GM18907 (cell line): ENCODE results near the gene CHD3.
"Not testable (repeated sequence)": the region's sequence is repeated elsewhere in the genome, so short reads cannot be mapped to it uniquely, and the experiment has no call there.

ENCODE experiments used
- ATAC-seq: cut with Tn5 transposase; IDR thresholded peaks from one replicate; pipeline ENCODE4 v1.9.1; 2021; ENCODE audit warnings: mild to moderate bottlenecking, moderate library complexity; ENCODE audit not compliant: unreplicated experiment

The CHD3 gene

GRCh38 chr17:7849751-7850504 lies 38.7 kb upstream of the CHD3 start:
- no peak for ATAC-seq

DNA sequence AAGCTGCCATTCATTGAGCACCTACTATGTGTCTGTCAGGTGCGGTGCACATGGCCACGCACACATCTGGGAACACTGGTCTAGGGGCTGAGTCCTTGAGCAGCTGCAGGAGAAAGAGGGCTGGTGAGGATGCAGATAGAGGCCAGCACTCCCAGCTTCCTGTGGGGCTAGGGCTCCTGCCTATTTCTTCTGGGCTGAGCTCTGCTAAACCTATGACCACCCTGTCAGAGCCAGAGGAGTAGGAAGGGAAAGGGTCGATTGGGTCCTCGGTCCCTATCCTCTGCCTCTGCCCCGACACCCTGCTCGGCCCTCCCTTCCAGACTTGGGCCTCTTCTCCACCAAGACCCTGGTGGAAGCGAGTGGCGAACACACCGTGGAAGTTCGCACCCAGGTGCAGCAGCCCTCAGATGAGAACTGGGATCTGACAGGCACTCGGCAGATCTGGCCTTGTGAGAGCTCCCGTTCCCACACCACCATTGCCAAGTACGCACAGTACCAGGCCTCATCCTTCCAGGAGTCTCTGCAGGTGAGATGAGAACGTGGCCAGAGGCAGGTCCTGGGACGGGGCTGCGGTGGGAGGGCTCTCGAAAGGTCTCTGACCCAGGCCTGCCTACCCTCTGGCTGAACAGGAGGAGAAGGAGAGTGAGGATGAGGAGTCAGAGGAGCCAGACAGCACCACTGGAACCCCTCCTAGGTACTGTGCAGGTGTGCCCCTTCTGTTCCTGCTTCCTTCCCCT lies 37.7 kb upstream of the CHD3 start:
- peak; percentile 10 for ATAC-seq

DNA sequence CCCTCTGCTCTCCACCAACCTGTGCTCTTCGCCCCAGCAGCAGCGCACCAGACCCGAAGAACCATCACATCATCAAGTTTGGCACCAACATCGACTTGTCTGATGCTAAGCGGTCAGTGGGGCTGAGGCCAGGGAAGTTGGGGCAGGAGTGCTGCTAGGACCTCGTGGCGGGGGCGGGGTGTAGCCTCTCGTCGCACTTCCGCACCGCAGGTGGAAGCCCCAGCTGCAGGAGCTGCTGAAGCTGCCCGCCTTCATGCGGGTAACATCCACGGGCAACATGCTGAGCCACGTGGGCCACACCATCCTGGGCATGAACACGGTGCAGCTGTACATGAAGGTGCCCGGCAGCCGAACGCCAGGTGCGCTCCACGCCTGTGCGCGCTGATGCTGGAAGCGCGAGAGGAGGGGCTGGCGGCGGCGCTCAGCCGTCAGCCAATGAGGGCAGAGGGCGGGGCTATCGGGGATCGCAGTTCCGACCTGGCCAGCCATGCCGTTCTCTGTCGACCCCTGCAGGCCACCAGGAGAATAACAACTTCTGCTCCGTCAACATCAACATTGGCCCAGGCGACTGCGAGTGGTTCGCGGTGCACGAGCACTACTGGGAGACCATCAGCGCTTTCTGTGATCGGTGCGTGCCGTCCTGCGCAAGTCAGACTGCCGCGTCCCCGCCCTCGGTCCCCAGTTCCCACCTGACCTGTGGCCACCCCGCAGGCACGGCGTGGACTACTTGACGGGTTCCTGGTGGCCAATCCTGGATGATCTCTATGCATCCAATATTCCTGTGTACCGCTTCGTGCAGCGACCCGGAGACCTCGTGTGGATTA lies 36.9 kb upstream of the CHD3 start:
- peak; percentile 60 for ATAC-seq

GRCh38 chr17:7852262-7852670 lies 36.3 kb upstream of the CHD3 start:
- ATAC-seq = no peak

GRCh38 chr17:7852919-7853690 lies 35.5 kb upstream of the CHD3 start:
- no peak for ATAC-seq

DNA sequence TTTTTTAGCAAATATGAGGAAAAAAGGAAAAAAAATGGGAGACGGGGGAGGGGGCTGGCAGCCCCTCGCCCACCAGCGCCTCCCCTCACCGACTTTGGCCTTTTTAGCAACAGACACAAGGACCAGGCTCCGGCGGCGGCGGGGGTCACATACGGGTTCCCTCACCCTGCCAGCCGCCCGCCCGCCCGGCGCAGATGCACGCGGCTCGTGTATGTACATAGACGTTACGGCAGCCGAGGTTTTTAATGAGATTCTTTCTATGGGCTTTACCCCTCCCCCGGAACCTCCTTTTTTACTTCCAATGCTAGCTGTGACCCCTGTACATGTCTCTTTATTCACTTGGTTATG lies 34.9 kb upstream of the CHD3 start:
- ATAC-seq = no peak

GRCh38 chr17:7854078-7854777 lies 34.4 kb upstream of the CHD3 start:
- no peak for ATAC-seq

DNA sequence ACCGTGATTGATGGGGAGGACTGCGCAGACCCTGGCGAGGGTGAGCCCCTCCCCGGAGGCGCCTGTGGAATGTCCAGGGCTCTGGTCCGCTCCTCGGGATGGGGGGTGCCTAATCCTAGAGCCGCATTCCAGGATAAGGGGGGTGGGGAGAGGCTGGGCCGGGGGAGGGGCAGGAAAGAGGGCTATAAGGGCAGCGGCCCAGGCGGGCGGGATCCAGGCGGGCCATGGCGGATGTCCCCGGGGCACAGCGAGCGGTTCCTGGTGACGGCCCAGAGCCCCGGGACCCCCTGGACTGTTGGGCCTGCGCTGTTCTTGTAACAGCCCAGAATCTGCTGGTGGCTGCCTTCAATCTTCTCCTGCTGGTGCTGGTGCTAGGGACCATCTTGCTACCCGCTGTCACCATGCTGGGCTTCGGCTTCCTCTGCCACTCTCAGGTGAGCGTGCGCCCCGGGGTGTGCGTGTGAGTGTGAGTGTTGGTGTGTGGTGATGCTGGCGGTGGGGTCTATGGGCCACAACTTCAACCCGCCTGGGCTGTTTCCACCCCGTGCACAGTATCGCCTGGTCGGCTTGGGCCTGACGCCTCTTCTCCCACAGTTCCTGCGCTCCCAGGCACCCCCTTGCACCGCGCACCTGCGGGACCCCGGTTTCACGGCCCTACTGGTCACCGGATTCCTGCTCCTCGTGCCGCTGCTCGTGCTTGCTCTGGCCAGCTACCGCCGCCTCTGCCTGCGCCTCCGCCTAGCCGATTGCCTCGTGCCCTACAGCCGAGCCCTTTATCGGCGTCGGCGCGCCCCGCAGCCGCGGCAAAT lies 33.5 kb upstream of the CHD3 start, which contains the start of gene TMEM88:
Gene TMEM88 (plus strand): TSS at position 216 of the 809 bp plus-strand sequence. CDS start 9 bp downstream, at position 225.
- no peak for ATAC-seq

- ATAC-seq = no peak
Measured at GRCh38 chr17:7855660-7856010, 33.0 kb upstream of the CHD3 start.

DNA sequence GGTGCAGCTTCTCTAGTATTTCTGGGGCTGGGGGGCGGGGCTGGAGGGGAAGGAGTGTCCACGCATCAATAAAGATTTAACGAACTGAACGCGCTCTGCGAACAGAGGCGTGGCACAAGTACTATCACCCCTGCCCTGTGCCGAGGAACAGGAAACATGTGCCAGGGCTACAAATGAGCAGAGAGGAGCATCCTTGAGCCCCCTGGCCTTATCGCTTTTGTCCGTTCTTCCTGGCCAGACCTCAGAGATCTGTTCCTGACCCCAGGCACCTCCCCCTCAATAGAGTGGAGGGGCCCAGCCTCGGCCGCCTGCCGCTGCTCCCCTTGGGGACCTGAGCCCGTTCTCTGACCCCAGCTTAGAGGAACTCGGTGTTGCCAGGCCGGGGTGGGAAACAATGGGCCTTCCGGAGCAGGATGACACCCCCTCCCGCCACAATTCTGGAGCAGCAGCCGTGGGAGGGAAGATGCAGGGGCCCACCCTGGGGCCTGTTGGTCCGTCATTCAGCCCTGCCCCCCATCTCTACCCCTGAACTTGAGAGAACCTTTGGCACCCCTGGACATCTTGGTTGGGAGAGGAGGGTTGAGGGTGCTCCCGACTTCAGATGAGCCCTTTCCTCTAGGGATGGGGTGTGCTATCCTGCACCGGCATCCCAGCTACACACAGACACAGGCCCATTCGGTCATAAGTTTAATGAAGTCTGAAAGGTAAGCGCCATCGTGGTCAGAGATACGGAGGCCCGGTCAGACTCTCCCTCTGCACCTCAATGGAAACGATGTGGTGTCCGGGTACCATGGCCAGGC lies 32.4 kb upstream of the CHD3 start:
- ATAC-seq = no peak

DNA sequence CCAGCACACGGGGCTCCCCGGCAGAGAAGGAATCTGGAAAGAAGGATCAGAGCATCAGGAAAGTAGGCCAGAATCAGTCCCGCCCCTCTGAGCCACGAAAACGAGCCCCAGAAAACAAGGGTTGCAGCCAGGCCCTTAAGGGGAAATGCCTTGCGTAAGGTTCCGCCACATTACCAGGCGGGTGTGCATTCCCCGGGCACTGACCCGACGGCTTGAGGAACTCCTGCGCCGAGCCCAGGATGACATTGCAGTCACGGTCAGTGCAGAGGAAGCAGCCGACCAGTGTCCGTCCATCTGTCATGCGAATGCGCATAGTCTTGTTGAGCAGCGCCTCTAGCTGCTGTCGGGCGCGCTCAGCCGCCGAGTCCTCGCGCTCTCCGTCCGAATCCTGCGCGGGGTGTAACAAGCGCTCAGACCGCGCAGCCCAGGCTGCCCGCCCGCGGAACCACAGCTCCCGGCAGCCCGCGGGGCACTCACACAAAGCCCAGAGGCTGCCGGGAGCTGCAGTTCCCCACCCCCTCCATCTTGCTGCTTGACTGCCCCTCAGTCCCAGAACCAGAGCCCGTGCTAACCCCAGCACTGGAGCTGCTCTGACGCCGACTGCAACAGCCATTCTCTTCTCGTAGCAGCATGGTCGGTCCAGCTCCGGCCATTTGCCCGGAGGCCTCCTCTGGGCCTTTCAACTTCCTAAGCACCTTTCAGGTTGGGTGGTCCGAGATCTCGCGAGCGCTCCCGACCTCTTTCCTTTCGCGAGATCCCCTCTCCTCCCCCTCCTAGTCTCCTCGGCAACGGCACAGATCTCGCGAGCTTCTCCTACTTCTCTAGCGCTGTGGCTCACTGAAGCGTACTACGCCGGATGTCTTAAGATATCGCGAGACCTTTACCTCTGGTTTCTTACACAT lies 31.5 kb upstream of the CHD3 start, which contains the start of gene NAA38:
Gene NAA38 (minus strand): TSS at position 749 of the 902 bp plus-strand sequence. CDS start 96 bp downstream, at position 653.
- peak; percentile 74 for ATAC-seq

- peak; percentile 49 for ATAC-seq
Measured at GRCh38 chr17:7857713-7858521, 30.7 kb upstream of the CHD3 start, which contains the start of gene CYB5D1. Gene CYB5D1, plus strand, starts transcription at chr17:7858003. Its CDS starts 132 bp downstream, at chr17:7858135.

GRCh38 chr17:7858522-7858810 lies 30.1 kb upstream of the CHD3 start:
- no peak for ATAC-seq

GRCh38 chr17:7859028-7859427 lies 29.6 kb upstream of the CHD3 start:
- ATAC-seq = no peak

DNA sequence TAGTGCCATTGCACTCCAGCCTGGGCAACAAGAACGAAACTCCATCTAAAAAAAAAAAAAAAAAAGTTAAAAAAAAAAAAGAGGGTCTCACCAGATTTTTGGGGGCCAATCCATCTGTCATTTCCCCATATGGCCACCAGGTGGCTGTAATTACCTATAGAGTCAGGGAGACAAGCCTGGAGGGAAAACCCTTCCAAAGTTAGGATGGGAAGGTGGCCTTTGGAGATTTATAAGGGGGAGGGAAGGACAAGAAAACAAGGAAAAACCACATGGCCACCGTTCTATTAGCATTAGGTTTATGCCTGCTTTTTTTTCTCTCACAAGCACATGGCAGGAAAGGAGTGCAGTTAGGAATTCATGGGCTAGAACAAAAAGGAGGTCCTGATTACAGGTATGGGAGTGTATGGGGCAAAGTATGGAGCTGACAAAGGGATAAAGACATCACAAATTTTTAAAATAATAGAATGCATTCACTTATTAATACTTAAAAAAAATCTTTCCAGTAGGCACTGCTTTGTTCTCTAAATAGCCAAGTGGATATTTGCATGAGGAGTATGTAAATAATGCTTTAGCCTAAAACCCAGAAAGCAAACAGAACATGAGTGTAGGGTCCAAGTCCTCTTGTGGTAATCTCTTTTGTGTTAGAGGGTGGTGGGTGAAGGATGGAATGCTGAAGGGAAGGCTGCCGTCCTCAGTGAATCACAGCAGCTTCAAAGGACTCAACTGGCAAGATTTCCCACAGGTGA lies 25.7 kb upstream of the CHD3 start:
- ATAC-seq = no peak

GRCh38 chr17:7864384-7864783 lies 24.2 kb upstream of the CHD3 start:
- ATAC-seq = not testable (repeated sequence)
